ENCODE data around the gene TP63. TPM values are rescaled to one million over a fixed set of nuclear protein-coding genes. Genes with fewer than 3 reads are reported as not detected.

Gene TP63
- total RNA-seq, 2 donors from 2014 or later = not detected

GRCh38 chr3:189911001-189911400 is 279.8 kb downstream of the TP63 start:
- intact Hi-C loops (cut with DNase I) = no loop called here
- Histone ChIP-seq H3K36me3 (replicated peaks in 1 of 2; ENCODE audit: insufficient read depth in 1 of 2, low read depth in 2 of 2) (no peaks in the 10 kb centered on the region), H3K9me3 (no peaks in the 10 kb centered on the region), H3K4me3 (no peak overlapping the region), H3K27ac (no peak overlapping the region), H3K27me3 (no peaks in the 10 kb centered on the region), H3K4me1 (no peaks in the 10 kb centered on the region)
- TF ChIP-seq POLR2A (IDR thresholded peaks at IDR 0.05) (no peak), CTCF (IDR thresholded peaks at IDR 0.05) (no peak)
- ATAC-seq = no peak
- WGBS, 2 donors = 38 to 41% methylated on average over 1 of the region's 1 CpG
- no peak for DNase-seq

GRCh38 chr3:189914799-189915198 is 283.6 kb downstream of the TP63 start:
- no peaks in the 10 kb centered on the region for H3K27me3 ChIP-seq
- ATAC-seq (no peak), DNase-seq (no peak)
- H3K4me1 ChIP-seq = no peaks in the 10 kb centered on the region
- intact Hi-C loops (cut with DNase I) = no loop called here
- TF ChIP-seq CTCF (IDR thresholded peaks at IDR 0.05) = no peak
- TF ChIP-seq POLR2A (IDR thresholded peaks at IDR 0.05) = no peak
- H3K27ac ChIP-seq = no peak overlapping the region
- WGBS, 2 donors = 79% methylated on average over 3 of the region's 3 CpGs
- H3K36me3 ChIP-seq (replicated peaks in 1 of 2; ENCODE audit: insufficient read depth in 1 of 2, low read depth in 2 of 2) = no peaks in the 10 kb centered on the region
- H3K9me3 ChIP-seq = no peaks in the 10 kb centered on the region
- H3K4me3 ChIP-seq = no peak overlapping the region

GRCh38 chr3:189921770-189922169 is 290.6 kb downstream of the TP63 start:
- Histone ChIP-seq H3K27ac (no peak overlapping the region), H3K9me3 (no peaks in the 10 kb centered on the region), H3K4me1 (peaks cover 4% of the 10 kb centered on the region), H3K27me3 (no peaks in the 10 kb centered on the region), H3K36me3 (replicated peaks in 1 of 2; ENCODE audit: insufficient read depth in 1 of 2, low read depth in 2 of 2) (no peaks in the 10 kb centered on the region), H3K4me3 (no peak overlapping the region)
- ATAC-seq = no peak
- DNase-seq = no peak
- intact Hi-C loops (cut with DNase I) = no loop called here
- TF ChIP-seq POLR2A (IDR thresholded peaks at IDR 0.05) (no peak), CTCF (IDR thresholded peaks at IDR 0.05) (no peak)

GRCh38 chr3:189927975-189928895 is 297.0 kb downstream of the TP63 start:
- Histone ChIP-seq H3K27me3 (no peaks in the 10 kb centered on the region), H3K9me3 (no peaks in the 10 kb centered on the region), H3K36me3 (replicated peaks in 1 of 2; ENCODE audit: insufficient read depth in 1 of 2, low read depth in 2 of 2) (no peaks in the 10 kb centered on the region), H3K4me1 (peaks cover 23% of the 10 kb centered on the region), H3K27ac (peak overlapping the region in 2 of 4 donors; percentile 59 to 78), H3K4me3 (no peak overlapping the region)
- DNase-seq (peak; percentile 19 to 72 (median 30)), ATAC-seq (peak; percentile 99)
- no peak for TF ChIP-seq CTCF (IDR thresholded peaks at IDR 0.05)
- intact Hi-C loops (cut with DNase I) = no loop called here
- 55 to 63% methylated on average over 6 of the region's 6 CpGs for WGBS, 2 donors

Measured in body of pancreas (tissue), 4 donors.